ENCODE data around the gene MEGF11.

The MEGF11 gene

GRCh38 chr15:66126456-66126855 is 127.1 kb downstream of the MEGF11 start:
- TF ChIP-seq FOXM1 (IDR thresholded peaks at IDR 0.05; ENCODE audit: borderline replicate concordance) (no peak), L3MBTL2 (conservative IDR thresholded peaks at IDR 0.05) (no peak), FOXK2 (IDR thresholded peaks at IDR 0.05) (no peak), NFRKB (IDR thresholded peaks at IDR 0.05) (no peak), SUZ12 (IDR thresholded peaks at IDR 0.05) (no peak), ELF4 (IDR thresholded peaks at IDR 0.05) (no peak)
- CTCF ChIA-PET, result no interaction called here
- POLR2A ChIA-PET, result no interaction called here
- no peak for DNase-seq (ENCODE audit: extremely low spot score)

GRCh38 chr15:66126031-66126441 is 127.5 kb downstream of the MEGF11 start:
- no peak for TF ChIP-seq HDGF (IDR thresholded peaks at IDR 0.05; ENCODE audit: borderline replicate concordance)
- no peak for TF ChIP-seq BHLHE40 (IDR thresholded peaks at IDR 0.05; ENCODE audit: borderline replicate concordance)
- TF ChIP-seq CTBP1 (IDR thresholded peaks at IDR 0.05; ENCODE audit: borderline replicate concordance), result no peak
- TF ChIP-seq ARNT (IDR thresholded peaks at IDR 0.05), result no peak
- TF ChIP-seq LEF1 (IDR thresholded peaks at IDR 0.05; ENCODE audit: borderline replicate concordance), result no peak
- no peak for TF ChIP-seq ZNF384 (IDR thresholded peaks at IDR 0.05)
- TF ChIP-seq SP1 (IDR thresholded peaks at IDR 0.05), result no peak
- no peak for TF ChIP-seq NFRKB (IDR thresholded peaks at IDR 0.05)
- no peak for TF ChIP-seq PKNOX1 (IDR thresholded peaks at IDR 0.05)
- CTCF ChIA-PET, result no interaction called here
- no peak for DNase-seq (ENCODE audit: extremely low spot score)
- POLR2A ChIA-PET, result no interaction called here

- DNase-seq (ENCODE audit: extremely low spot score), result no peak
- POLR2A ChIA-PET, result interaction anchor here (1.6 kb wide), 1 partner anchor 10 kb away, joined by 5 read pairs; no protein-coding TSS in a partner anchor
These were observed 128.9 kb downstream of the MEGF11 start for GRCh38 chr15:66124651-66125050.

GRCh38 chr15:66123799-66124198 is 129.8 kb downstream of the MEGF11 start:
- ChIA-PET POLR2A (no interaction called here), CTCF (no interaction called here)
- DNase-seq (ENCODE audit: extremely low spot score), result no peak
- TF ChIP-seq ZNF384 (IDR thresholded peaks at IDR 0.05), result no peak
- no peak for TF ChIP-seq CTBP1 (IDR thresholded peaks at IDR 0.05; ENCODE audit: borderline replicate concordance)
- TF ChIP-seq FOXK2 (IDR thresholded peaks at IDR 0.05), result no peak
- no peak for TF ChIP-seq HDGF (IDR thresholded peaks at IDR 0.05; ENCODE audit: borderline replicate concordance)
- TF ChIP-seq ARNT (IDR thresholded peaks at IDR 0.05), result no peak
- TF ChIP-seq L3MBTL2 (conservative IDR thresholded peaks at IDR 0.05), result no peak
- no peak for TF ChIP-seq LEF1 (IDR thresholded peaks at IDR 0.05; ENCODE audit: borderline replicate concordance)
- TF ChIP-seq TARDBP (IDR thresholded peaks at IDR 0.05), result no peak

More at GRCh38 chr15:66124651-66125050, 128.9 kb downstream of the MEGF11 start:
- TF ChIP-seq FOXA1 (IDR thresholded peaks at IDR 0.05) (no peak), FOXM1 (IDR thresholded peaks at IDR 0.05; ENCODE audit: borderline replicate concordance) (no peak), ELF4 (IDR thresholded peaks at IDR 0.05) (no peak), HDGF (IDR thresholded peaks at IDR 0.05; ENCODE audit: borderline replicate concordance) (no peak), FOXK2 (IDR thresholded peaks at IDR 0.05) (no peak), ARNT (IDR thresholded peaks at IDR 0.05) (no peak), ZNF384 (IDR thresholded peaks at IDR 0.05) (no peak), SP1 (IDR thresholded peaks at IDR 0.05) (no peak)
- CTCF ChIA-PET, result interaction anchor here (0.6 kb wide), 1 partner anchor 14 kb away, joined by 3 read pairs; no protein-coding TSS in a partner anchor

- no peak for DNase-seq (ENCODE audit: extremely low spot score)
- TF ChIP-seq PKNOX1 (IDR thresholded peaks at IDR 0.05) (no peak), HDGF (IDR thresholded peaks at IDR 0.05; ENCODE audit: borderline replicate concordance) (no peak), FOXA1 (IDR thresholded peaks at IDR 0.05) (no peak), SUZ12 (IDR thresholded peaks at IDR 0.05) (no peak), ARNT (IDR thresholded peaks at IDR 0.05) (no peak), FOXM1 (IDR thresholded peaks at IDR 0.05; ENCODE audit: borderline replicate concordance) (no peak), BHLHE40 (IDR thresholded peaks at IDR 0.05; ENCODE audit: borderline replicate concordance) (no peak), ZNF384 (IDR thresholded peaks at IDR 0.05) (no peak)
- ChIA-PET POLR2A (no interaction called here), CTCF (no interaction called here)
These were observed 133.1 kb downstream of the MEGF11 start for GRCh38 chr15:66120422-66120821.

GRCh38 chr15:66117841-66118240 is 135.7 kb downstream of the MEGF11 start:
- no peak for TF ChIP-seq FOXK2 (IDR thresholded peaks at IDR 0.05)
- no peak for TF ChIP-seq L3MBTL2 (conservative IDR thresholded peaks at IDR 0.05)
- no peak for TF ChIP-seq PKNOX1 (IDR thresholded peaks at IDR 0.05)
- TF ChIP-seq HDGF (IDR thresholded peaks at IDR 0.05; ENCODE audit: borderline replicate concordance), result no peak
- no peak for TF ChIP-seq FOXM1 (IDR thresholded peaks at IDR 0.05; ENCODE audit: borderline replicate concordance)
- TF ChIP-seq BHLHE40 (IDR thresholded peaks at IDR 0.05; ENCODE audit: borderline replicate concordance), result no peak
- TF ChIP-seq LEF1 (IDR thresholded peaks at IDR 0.05; ENCODE audit: borderline replicate concordance), result no peak
- TF ChIP-seq SP1 (IDR thresholded peaks at IDR 0.05), result no peak
- TF ChIP-seq SUZ12 (IDR thresholded peaks at IDR 0.05), result no peak
- TF ChIP-seq ELF4 (IDR thresholded peaks at IDR 0.05), result no peak
- TF ChIP-seq TARDBP (IDR thresholded peaks at IDR 0.05), result no peak
- TF ChIP-seq CTBP1 (IDR thresholded peaks at IDR 0.05; ENCODE audit: borderline replicate concordance), result no peak
- TF ChIP-seq ARNT (IDR thresholded peaks at IDR 0.05), result no peak
- no peak for TF ChIP-seq NFRKB (IDR thresholded peaks at IDR 0.05)
- TF ChIP-seq FOXA1 (IDR thresholded peaks at IDR 0.05), result no peak
- ChIA-PET POLR2A (no interaction called here), CTCF (no interaction called here)
- no peak for DNase-seq (ENCODE audit: extremely low spot score)
